Bone marrow (tissue), 2 donors: ENCODE data around the gene IGSF23.
"Not testable (repeated sequence)": the region's sequence is repeated elsewhere in the genome, so short reads cannot be mapped to it uniquely, and the experiment has no call there.

Source experiments
- DNase-seq, 2 donors: peaks; one replicate each; lab custom pipeline; 2025; lab: John Stamatoyannopoulos, UW

IGSF23 gene

DNA sequence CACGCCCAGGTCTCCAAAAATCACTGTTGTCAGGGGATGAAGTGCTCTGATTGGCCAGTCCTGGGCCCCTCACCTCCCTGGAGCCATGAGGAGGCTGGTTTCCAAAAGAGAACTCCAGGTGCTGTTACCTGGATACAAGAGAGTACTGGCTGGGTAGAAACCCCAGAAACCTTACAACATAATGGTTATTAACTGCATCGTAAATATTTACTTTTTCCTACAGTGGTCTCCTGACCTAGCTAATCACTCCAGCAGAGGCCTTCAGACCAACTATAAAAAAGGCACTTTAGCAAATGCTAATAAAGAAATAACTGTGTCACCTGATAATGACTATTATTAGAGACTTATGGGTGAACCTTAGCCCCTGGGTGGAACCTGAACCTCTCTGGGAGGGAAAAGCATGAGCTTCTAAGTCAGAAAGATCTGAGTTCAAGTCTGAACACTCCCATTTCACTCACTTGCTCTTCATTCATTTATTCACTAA, 1.5 kb upstream of the IGSF23 start:
- DNase-seq = no peak

DNA sequence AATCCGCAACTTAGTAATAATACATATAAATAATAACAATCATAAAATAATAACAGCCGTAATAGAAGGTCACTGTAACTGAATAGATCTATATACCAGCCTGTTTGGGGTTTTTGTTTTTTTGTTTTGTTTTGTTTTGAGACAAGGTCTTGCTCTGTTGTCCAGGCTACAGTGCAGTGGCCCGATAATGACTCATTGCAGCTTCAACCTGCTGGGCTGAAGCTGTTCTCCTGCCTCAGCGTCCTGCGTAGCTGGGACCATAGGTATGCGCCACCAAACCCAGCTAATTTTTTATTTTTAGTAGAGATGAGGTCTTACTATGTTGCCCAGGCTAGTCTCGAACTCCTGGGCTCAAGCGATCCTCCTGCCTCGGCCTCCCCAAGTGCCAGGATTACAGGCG, 950 bp downstream of the IGSF23 start:
- DNase-seq = no peak

DNA sequence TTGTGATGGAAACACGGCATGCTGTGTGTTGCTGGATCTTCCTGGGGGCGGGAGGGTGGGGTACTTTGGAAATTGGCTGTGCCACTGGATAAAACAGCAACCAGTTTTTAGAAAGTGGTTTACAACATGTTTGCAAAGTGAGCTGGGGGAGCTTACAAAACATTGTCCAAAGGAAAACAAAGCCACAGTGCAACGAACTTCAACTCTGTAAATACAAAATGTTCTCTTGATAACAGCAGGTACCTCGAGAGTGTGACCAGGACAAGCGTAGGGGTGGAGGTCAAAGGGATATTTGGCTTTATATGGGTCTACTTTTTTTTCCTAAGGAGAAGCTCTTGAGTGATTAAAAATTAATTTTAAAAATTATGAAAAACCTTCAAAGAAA, 2.5 kb downstream of the IGSF23 start:
- DNase-seq = no peak

DNA sequence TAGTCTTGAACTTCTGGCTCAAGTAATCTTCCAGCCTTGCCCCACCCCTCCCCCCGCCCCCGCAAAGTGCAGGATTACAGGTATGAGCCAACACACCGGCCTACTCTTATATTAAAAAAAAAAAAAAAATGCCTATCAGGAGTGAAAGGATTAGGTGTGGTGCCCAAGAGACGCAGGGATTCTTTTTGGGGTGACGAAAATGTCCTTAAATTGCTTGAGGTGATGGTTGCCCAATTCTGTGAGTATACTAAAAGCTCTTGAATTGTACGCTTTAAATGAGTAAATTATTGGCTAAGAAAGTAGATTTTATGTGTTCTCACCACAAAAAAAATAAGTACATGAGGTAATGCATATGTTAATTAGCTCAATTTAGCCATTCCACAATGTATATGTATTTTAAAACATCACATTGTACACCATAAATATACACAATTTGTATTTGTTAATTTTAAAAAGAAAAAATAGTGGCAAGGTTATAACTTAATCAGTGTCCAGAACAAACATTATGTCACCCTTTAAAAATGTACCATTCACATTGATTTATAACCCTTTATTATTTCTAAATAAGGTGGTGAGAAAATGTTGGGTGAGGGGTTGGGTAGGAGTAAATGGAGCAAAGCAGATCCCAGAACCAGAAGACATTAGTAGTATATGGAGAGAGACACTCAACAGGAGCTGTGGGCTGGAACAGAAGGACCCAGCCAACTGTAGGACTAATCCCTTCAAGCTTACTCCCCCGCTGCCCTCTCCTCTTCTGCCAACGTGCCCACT, 3.9 kb downstream of the IGSF23 start:
- no peak for DNase-seq

GRCh38 chr19:44618640-44619357, 5.4 kb downstream of the IGSF23 start:
- no peak for DNase-seq

DNA sequence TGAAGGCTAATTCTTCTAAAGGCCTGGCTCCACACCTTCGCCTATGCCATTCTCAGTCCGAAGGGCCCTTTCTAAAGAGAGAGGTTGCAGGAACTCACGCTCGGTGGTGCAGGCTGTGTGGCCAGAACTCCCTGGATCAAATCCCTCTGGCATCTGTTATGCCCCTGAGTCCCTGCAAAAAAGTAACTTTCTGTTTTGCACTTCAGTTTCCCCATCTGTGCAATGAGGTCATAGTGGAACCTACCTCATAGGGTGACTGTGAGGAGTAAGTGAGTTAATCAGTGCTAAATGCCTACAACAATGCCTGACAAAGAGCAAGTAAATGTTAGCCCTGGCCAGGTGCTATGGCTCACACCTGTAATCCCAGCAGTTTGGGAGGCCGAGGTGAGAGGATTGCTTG, 7.3 kb downstream of the IGSF23 start:
- DNase-seq = no peak

DNA sequence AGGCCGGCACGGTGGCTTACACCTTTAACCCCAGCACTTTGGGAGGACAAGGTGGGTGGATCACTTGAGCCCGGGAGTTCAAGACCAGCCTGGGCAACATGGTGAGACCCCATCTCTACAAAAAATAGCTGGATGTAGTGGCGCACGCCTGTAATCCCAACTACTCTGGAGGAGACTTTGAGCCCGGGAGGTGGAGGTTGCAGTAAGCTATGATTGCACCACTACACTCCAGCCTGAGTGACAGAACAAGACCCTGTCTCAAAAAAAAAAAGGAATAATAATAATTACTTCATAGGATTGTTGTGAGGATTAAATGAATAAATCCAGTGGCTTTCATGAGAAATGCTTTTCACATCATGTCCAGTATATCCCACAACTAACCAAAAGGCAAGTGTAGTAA, 8.0 kb downstream of the IGSF23 start:
- DNase-seq = no peak

DNA sequence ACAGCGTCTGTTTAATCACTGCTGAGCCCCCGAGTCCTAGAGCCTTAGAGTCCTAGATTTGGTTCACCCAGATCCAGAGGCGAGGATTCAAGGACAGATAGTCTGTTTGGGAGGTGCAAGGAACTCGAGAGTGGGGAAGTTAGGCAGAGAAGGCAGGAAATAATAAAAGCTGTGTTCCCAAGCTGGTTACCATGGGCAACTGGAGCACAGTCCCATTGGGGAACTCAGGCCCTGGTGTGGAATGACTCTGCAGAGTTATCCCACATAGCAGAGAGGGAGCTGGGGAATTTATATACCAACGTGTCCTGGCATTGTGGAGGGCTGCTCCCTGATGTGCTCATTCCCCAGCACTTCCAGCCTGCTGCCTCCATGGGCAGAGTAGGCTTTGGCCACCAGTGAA, 9.7 kb downstream of the IGSF23 start:
- DNase-seq = no peak

GRCh38 chr19:44623626-44624025, 10.3 kb downstream of the IGSF23 start:
- no peak for DNase-seq

DNA sequence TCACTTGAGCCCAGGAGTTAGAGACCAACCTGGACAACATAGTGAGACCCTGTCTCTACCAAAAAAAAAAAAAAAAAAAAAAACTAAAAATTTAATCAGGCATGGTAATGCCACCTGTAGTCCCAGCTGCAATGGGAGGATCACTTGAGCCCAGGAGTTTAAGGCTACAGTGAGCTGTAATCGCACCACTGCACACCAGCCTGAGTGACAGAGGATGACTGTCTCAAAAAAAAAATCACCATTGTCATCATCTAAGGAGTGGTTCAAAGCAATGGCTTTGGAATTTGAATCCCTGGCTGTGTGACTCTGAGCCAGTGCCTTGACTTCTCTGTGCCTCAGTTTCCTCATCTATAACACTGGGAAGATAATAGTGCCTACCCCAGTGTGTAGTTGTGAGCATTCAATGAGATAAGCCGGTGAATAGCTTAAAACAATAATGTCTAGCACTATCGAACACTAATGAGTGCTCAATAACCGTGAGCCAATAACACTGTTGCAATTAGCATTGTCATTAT, 11.5 kb downstream of the IGSF23 start:
- no peak for DNase-seq

- not testable (repeated sequence) for DNase-seq
Observed at GRCh38 chr19:44625637-44626036, 12.3 kb downstream of the IGSF23 start.

GRCh38 chr19:44626048-44626624, 12.8 kb downstream of the IGSF23 start:
- no peak for DNase-seq

DNA sequence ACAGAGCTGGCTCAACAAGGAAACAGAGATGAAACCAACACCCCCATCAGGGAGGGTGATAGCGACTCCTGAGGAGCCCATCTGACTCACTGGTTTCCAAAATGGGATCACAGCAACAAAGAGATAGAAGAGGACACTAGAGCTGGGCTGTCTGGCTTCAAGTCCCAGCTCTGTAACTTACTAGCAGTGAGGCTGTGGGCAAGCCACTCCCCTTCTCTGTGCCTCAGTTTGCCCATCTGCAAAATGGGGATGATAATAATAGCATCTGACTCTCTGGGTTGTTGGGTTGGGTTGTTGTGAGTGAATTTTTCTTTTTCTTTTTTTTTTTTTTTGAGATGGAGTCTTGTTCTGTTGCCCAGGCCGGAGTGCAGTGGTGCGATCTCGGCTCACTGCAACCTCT, 14.3 kb downstream of the IGSF23 start:
- no peak for DNase-seq

- no peak for DNase-seq
Observed at GRCh38 chr19:44628793-44629192, 15.4 kb downstream of the IGSF23 start.

DNA sequence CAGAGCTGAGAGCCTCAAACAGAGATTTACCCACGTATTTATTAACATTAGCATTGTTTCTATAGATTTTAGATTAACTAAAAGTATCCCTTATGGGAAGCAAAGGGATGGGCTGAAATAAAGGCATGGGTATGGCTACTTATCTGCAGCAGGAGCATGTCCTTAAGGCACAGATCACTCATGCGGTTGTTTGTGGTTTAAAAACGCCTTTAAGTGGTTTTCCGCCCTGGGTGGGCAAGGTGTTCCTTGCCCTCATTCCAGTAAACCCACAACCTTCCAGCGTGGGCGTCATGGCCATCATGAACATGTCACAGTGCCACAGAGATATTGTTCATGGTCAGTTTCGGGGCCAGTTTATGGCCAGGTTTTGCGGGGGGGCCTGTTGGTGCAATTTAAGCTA, 18.2 kb downstream of the IGSF23 start:
- not testable (repeated sequence) for DNase-seq

- DNase-seq = not testable (repeated sequence)
Observed at GRCh38 chr19:44634058-44634457, 20.7 kb downstream of the IGSF23 start.

DNA sequence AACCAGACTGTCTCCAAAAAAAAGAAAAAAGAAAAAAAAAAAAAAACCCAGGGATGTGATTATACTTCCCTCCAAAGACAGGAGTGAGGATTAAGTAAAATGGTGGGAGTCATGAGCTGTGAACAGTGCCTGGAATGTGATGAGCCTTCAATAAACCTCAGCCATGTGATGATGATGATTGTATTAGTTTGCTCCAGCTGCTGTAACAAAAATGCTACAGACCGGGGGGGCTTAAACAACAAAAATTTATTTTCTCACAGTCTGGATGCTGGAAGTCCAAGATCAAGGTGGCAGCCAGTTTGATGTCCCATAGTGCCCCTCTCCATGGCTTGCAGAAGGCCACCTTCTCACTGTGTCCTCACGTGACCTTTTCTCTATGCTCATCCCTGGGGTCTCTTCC, 21.4 kb downstream of the IGSF23 start:
- DNase-seq = no peak

DNA sequence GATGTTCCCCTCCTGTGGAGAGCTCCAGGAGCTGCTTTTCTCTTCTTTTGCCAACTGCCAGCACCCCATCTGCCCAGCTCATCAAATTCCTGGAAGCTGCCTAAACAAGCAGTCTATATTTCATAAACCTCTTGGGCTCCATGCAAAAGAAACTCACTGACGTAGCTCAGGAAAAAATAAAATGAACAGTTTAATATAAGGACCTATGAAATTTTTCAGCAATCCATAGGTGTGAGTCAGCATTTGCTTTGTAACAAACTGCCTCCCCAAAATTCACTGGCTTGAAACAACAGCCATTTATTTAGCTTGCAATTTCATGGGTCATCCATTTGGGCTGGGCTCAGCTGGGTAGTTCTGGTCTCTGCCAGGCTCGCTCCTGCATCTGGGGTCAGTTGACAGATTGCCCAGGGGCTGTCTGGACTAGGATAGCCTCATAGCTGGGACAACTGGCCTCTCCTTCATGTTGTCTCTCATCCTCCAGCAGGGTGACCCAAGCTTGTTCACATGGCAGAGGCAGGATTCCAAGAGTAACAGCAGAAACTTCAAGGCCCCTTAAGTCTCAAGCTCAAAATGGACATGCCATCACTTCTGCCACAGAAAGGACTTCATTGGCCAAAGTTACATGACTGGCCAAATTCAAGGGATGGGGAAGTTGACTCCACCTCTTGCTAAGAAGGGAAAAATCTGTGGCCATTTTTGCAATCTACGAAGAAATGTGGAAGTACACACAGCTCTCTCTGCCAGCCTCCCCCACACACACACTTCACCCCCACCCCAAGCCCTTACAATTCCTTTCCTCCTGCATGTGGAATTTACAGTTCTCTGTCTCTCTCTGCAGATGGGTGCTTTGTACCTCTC, 22.4 kb downstream of the IGSF23 start:
- DNase-seq = peak in 1 of 2 donors; percentile 8

GRCh38 chr19:44636439-44637389, 23.4 kb downstream of the IGSF23 start:
- no peak for DNase-seq

DNA sequence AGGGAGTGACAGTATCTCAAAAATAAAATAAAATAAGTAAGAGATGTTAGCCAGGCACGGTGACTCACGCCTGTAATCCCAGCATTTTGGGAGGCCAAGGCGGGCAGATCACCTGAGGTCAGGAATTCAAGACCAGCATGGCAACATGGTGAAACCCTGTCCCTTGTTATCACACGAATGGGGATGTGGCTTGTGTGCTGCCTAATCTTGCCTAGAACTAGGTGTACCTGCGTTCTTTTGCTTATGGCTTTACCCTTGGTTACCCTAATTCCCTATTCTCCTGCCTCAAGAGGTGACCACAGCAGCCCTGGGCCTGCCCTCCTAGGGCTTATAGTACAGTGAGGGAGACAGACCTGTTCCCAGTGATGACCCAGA, 24.0 kb downstream of the IGSF23 start:
- DNase-seq = no peak

DNA sequence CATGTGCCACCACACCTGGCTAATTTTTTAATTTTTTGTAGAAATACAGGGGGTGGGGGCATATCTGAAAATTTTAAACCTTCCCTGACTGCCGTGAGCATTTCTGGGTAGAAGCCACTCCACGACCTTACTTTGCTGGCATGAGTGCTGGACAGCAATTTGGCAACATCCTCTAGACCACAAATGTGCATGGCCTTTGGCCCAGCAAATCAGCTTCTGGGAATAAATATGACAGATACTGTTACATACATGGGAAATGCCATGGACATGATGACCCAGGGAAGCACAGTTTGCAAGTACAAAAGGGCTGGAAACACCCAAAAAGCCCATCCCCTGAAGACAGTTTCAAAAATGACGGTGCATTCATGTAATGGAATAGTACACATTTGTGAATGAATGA, 27.2 kb downstream of the IGSF23 start:
- DNase-seq = no peak
